ENCODE data around the gene ANGPTL8. TPM values are rescaled to one million over a fixed set of nuclear protein-coding genes. Genes with fewer than 3 reads are reported as not detected.

Gene ANGPTL8
- total and polyA plus RNA-seq, 2 of the 13 experiments (the other 11 are each of a cell fraction or from before 2014, with no cell fraction given), result 27.3 to 243 TPM

DNA sequence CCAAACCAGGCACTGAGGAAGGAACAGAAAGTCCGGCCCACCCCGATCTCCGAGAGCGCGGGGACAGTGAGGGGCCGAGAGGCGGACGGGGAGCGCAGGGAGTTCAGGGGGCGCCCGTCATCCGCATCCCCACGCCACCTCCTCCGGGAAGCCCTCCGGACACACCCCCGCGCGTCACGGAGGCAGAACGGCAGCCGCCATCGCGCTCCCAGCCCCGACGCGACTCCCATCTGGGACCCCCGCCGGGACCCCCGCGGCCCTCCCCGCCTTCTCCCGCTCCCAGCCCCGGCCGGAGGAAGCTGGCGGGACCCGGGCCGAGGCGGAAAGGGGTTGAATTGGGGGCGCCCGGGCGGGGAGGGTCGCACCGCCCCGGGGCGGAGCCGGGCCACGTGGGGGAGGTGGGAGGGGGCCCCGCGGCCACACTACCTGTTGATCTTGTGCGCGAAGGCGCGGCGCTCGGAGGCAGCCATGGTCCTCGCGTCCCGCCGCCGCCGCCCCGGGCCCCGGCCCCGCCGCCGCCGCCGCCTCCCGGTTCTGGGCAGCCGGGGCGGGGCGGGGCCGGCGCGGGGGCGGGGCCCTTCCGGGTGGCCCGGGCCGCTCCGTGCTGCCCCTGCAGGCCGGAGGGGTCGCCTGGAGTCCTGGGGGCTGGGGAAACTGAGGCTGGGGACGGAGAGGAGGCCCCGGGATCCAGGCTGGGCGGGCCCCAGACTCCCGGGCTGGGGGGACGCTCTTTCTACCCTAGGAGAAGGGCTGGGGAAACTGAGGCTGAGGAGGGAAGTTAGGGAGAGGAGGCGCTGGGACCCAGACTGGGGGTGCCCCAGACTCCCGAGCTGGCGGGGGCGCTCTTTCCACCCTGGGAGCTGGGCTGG, 22.8 kb downstream of the ANGPTL8 start, which contains the start of gene DOCK6 (continued):
- TF ChIP-seq JARID2 (CRISPR knock-in tag; IDR thresholded peaks at IDR 0.05; ENCODE audit: insufficient replicate concordance) (no peak), PCBP2 (optimal IDR thresholded peaks at IDR 0.05; ENCODE audit: low read depth, low read length, poor library complexity, severe bottlenecking) (no peak), TBX2 (CRISPR knock-in tag; IDR thresholded peaks at IDR 0.05; ENCODE audit: borderline replicate concordance) (no peak), HNRNPL (IDR thresholded peaks at IDR 0.05; ENCODE audit: low read depth, low read length) (no peak), ZBTB42 (CRISPR knock-in tag; IDR thresholded peaks at IDR 0.05) (0 out of 2 replicates have a peak, but pooled peaks have one; percentile 29), TCF12 (IDR thresholded peaks at IDR 0.05) (no peak), TCF12 (CRISPR knock-in tag; IDR thresholded peaks at IDR 0.05) (no peak), PITX1 (CRISPR knock-in tag; IDR thresholded peaks at IDR 0.05) (no peak), ZNF17 (CRISPR knock-in tag; IDR thresholded peaks at IDR 0.05) (no peak), PPARG (CRISPR knock-in tag; conservative IDR thresholded peaks at IDR 0.05) (no peak), ZNF567 (CRISPR knock-in tag; IDR thresholded peaks at IDR 0.05; ENCODE audit: borderline replicate concordance) (no peak), ZNF253 (CRISPR knock-in tag; IDR thresholded peaks at IDR 0.05; ENCODE audit: borderline replicate concordance) (no peak), ZNF3 (CRISPR knock-in tag; IDR thresholded peaks at IDR 0.05) (no peak), ZNF260 (CRISPR knock-in tag; IDR thresholded peaks at IDR 0.05; ENCODE audit: borderline replicate concordance, low read depth) (no peak), KDM5B (CRISPR knock-in tag; IDR thresholded peaks at IDR 0.05; ENCODE audit: borderline replicate concordance) (peak; percentile 30; the same call in 1 of the 2 replicates), ZSCAN25 (CRISPR knock-in tag; IDR thresholded peaks at IDR 0.05) (no peak), SMAD9 (CRISPR knock-in tag; IDR thresholded peaks at IDR 0.05) (no peak), TAF1 (CRISPR knock-in tag; IDR thresholded peaks at IDR 0.05) (no peak)
- TF ChIP-seq, protein P1, sequence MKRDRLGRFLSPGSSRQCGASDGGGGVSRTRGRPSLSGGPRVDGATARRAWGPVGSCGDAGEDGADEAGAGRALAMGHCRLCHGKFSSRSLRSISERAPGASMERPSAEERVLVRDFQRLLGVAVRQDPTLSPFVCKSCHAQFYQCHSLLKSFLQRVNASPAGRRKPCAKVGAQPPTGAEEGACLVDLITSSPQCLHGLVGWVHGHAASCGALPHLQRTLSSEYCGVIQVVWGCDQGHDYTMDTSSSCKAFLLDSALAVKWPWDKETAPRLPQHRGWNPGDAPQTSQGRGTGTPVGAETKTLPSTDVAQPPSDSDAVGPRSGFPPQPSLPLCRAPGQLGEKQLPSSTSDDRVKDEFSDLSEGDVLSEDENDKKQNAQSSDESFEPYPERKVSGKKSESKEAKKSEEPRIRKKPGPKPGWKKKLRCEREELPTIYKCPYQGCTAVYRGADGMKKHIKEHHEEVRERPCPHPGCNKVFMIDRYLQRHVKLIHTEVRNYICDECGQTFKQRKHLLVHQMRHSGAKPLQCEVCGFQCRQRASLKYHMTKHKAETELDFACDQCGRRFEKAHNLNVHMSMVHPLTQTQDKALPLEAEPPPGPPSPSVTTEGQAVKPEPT (CRISPR knock-in tag; IDR thresholded peaks at IDR 0.05; ENCODE audit: low read depth), result no peak
- TF ChIP-seq, protein P2, sequence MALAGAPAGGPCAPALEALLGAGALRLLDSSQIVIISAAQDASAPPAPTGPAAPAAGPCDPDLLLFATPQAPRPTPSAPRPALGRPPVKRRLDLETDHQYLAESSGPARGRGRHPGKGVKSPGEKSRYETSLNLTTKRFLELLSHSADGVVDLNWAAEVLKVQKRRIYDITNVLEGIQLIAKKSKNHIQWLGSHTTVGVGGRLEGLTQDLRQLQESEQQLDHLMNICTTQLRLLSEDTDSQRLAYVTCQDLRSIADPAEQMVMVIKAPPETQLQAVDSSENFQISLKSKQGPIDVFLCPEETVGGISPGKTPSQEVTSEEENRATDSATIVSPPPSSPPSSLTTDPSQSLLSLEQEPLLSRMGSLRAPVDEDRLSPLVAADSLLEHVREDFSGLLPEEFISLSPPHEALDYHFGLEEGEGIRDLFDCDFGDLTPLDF (CRISPR knock-in tag; IDR thresholded peaks at IDR 0.05), result no peak
- TF ChIP-seq, protein P3, sequence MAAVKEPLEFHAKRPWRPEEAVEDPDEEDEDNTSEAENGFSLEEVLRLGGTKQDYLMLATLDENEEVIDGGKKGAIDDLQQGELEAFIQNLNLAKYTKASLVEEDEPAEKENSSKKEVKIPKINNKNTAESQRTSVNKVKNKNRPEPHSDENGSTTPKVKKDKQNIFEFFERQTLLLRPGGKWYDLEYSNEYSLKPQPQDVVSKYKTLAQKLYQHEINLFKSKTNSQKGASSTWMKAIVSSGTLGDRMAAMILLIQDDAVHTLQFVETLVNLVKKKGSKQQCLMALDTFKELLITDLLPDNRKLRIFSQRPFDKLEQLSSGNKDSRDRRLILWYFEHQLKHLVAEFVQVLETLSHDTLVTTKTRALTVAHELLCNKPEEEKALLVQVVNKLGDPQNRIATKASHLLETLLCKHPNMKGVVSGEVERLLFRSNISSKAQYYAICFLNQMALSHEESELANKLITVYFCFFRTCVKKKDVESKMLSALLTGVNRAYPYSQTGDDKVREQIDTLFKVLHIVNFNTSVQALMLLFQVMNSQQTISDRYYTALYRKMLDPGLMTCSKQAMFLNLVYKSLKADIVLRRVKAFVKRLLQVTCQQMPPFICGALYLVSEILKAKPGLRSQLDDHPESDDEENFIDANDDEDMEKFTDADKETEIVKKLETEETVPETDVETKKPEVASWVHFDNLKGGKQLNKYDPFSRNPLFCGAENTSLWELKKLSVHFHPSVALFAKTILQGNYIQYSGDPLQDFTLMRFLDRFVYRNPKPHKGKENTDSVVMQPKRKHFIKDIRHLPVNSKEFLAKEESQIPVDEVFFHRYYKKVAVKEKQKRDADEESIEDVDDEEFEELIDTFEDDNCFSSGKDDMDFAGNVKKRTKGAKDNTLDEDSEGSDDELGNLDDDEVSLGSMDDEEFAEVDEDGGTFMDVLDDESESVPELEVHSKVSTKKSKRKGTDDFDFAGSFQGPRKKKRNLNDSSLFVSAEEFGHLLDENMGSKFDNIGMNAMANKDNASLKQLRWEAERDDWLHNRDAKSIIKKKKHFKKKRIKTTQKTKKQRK (IDR thresholded peaks at IDR 0.05; ENCODE audit: low read length), result no peak
- TF ChIP-seq, protein P4, sequence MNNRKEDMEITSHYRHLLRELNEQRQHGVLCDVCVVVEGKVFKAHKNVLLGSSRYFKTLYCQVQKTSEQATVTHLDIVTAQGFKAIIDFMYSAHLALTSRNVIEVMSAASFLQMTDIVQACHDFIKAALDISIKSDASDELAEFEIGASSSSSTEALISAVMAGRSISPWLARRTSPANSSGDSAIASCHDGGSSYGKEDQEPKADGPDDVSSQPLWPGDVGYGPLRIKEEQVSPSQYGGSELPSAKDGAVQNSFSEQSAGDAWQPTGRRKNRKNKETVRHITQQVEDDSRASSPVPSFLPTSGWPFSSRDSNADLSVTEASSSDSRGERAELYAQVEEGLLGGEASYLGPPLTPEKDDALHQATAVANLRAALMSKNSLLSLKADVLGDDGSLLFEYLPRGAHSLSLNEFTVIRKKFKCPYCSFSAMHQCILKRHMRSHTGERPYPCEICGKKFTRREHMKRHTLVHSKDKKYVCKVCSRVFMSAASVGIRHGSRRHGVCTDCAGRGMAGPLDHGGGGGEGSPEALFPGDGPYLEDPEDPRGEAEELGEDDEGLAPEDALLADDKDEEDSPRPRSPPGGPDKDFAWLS (CRISPR knock-in tag; IDR thresholded peaks at IDR 0.05; ENCODE audit: borderline replicate concordance), result no peak

Measured in HepG2 (cell line).